NCI-H82 (cell line): ENCODE measurements around the gene ATM.
"Not testable (repeated sequence)": the region's sequence is repeated elsewhere in the genome, so short reads cannot be mapped to it uniquely, and the experiment has no call there.

Experiments
- DNase-seq: peaks from one replicate; lab custom pipeline; 2025; lab: John Stamatoyannopoulos, UW

The ATM gene

DNA sequence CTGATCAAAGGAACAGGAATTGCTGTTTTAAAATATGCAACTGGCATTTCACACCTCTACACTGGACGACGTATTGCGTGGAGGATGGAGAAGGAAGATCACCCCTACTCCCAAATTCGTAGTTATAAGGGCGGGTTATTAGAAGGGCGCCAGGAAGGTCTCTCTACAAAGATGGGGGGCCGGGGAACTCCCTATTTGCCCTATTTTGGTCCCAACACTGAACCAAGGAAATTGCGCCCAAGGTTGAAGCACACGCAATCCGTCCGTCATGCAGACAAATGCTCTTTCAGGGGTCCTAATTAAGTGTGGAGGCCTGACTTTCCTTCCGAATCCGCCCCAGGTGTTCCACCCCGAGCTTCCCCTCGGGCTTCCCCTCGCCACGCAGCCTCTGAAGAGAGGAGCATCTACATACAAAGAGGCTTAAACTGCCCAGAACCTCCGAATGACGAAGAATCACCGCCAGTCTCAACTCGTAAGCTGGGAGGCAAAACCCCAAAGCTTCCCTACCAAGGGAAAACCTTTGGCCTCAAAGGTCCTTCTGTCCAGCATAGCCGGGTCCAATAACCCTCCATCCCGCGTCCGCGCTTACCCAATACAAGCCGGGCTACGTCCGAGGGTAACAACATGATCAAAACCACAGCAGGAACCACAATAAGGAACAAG, 825 bp upstream of the ATM start:
- no peak for DNase-seq

- peak; percentile 52 for DNase-seq
Measured at GRCh38 chr11:108223348-108224149, 682 bp downstream of the ATM start.

- no peak for DNase-seq
Measured at GRCh38 chr11:108224366-108224765, 1.5 kb downstream of the ATM start.

GRCh38 chr11:108224911-108225786, 2.3 kb downstream of the ATM start:
- no peak for DNase-seq

DNA sequence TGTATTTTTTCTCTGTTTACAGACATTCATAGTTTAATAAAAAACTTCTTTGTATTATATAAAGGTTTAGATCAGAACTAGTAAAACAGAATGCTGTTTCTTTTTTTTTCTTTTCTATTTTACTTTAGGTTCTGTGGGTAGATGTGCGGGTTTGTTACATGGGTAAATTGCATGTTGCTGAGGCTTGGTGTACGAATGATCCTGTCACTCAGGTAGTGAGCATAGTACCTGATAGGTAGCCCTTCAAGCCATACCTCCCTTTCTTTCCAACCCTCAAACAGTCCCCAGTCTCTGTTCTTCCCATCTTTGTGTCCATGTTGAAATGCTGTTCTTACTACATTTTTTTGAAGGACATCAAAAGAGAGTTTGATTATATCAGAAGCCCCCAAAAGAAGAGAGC, 3.2 kb downstream of the ATM start:
- DNase-seq = no peak

GRCh38 chr11:108228251-108228650, 5.4 kb downstream of the ATM start:
- DNase-seq = no peak

- no peak for DNase-seq
Measured at GRCh38 chr11:108233277-108233945, 10.5 kb downstream of the ATM start.

- DNase-seq = no peak
Measured at GRCh38 chr11:108235192-108235591, 12.3 kb downstream of the ATM start.

GRCh38 chr11:108235633-108236032, 12.8 kb downstream of the ATM start:
- DNase-seq = no peak

- no peak for DNase-seq
Measured at GRCh38 chr11:108237058-108237481, 14.2 kb downstream of the ATM start.

DNA sequence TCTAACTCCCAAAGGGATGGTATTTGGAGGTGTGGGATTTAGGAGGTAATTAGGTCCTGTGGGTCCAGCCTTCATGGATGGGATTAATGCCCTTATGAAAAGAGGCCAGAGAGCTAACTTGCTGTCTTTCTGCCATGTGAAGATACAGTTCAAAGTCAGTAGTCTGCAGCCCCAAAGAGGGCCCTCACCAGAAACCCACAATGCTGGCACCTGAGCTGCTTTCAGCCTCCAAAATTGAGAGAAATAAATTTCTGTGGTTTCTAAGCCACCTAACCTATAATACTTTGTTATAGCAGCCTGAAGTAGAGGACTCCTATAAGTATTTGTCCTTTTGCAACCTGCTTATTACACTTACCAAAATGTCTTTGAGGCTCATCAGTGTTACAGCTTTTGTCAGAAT, 16.2 kb downstream of the ATM start:
- no peak for DNase-seq

- no peak for DNase-seq
Measured at GRCh38 chr11:108241330-108242037, 18.6 kb downstream of the ATM start.

DNA sequence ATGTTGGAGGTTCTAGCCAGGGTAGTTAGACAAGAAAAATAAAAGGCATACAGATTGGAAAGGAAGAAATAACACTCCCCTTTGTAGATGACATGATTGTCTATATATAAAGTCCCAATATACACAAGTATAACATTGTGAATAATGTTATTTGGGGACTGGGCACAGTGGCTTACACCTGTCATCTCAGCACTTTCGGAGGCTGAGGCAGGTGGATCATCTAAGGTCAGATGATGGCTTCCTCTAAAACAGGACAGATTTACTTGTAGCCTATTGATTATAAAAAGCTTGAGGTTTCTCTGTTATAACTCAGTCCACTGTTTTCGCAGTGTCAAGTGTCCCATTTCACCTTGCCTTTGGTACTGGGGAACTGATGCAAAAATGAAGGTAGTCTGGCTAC, 19.6 kb downstream of the ATM start:
- DNase-seq = no peak

GRCh38 chr11:108246308-108246707, 23.4 kb downstream of the ATM start:
- no peak for DNase-seq

GRCh38 chr11:108246885-108247284, 24.0 kb downstream of the ATM start:
- no peak for DNase-seq

- DNase-seq = no peak
Measured at GRCh38 chr11:108253176-108253575, 30.3 kb downstream of the ATM start.

DNA sequence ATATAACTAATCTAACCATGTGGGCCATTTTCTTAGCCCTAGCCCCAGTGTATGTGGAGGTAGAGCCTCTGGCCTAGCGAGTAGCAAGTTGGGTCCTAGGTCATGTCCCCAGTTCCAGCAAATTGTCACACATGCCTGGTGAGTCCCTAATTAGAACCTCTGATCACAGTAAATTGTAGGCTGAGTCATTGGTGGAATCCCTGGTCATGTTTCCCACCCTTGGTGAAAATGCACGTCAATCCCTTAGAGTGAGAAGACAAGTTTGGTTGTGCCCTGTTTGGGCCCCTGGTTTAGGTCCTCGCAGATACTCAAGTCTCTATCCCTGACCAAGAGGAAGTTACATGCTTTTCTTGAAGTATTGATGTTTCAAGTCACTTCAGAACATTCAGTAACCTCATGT, 46.7 kb downstream of the ATM start:
- no peak for DNase-seq

DNA sequence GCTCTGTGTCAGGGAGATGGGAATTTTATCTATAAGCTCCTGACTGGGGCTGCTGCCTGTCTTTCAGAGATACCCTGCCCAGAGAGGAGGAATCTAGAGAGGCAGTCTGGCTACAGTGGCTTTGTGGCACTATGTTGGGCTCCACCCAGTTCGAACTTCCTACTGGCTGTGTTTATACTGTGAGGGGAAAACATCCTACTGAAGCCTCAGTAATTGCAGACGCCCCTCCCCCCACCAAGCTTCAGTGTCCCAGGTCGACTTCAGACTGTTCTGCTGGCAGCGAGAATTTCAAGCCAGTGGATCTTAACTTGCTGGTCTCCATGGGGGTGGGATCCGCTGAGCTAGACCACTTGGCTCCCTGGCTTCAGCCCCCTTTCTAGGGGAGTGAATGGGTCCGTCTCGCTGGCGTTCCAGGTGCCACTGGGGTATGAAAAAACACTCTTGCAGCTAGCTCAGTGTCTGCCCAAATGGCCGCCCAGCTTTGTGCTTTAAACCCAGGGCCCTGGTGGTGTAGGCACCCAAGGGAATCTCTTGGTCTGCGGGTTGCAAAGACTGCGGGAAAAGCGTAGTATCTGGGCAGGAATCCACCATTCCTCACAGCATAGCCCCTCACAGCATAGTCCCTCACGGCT, 54.2 kb downstream of the ATM start:
- DNase-seq = not testable (repeated sequence)

DNA sequence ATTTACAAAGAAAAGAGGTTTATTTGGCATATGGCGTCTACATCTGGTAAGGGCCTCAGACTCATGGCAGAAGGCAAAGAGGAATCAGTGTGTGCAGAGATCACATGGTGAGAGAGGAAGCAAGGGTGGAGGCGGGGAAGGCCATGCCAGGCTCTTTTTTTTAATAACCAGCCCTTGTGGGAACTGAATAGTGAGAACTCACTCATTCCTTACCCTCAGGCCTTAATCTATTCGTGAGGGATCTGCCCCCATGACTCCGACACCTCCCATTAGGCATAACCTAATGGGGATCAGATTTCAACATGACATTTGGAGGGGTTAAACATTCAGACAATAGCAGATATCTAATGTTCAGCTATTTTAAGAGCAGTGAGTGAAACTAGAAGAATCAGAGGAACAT, 55.7 kb downstream of the ATM start:
- DNase-seq = peak; percentile 94

GRCh38 chr11:108278954-108279353, 56.1 kb downstream of the ATM start:
- no peak for DNase-seq

DNA sequence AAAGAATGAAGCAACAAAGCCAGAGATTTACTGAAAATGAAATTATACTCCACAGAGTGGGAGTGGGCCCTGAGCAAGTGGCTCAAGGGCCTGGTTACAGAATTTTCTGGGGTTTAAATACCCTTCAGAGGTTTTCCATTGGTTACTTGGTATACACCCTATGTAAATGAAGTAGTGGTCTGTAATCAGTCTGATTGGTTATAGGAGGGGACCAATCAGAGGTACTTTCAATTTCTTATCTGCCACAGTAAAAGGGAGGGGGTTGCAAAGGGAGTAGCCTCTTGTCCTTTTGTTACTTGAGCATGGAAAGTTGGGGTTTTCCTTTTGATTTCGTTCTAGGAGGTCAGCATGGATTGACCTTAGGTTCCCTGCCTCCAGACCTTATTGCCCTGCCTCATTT, 63.5 kb downstream of the ATM start:
- peak; percentile 1 for DNase-seq
